Renal pelvis (tissue), 3 donors: ENCODE data around the gene INO80E. TPM values are rescaled to one million over a fixed set of nuclear protein-coding genes. Genes with fewer than 3 reads are reported as not detected.

Experiments
- polyA plus RNA-seq, 3 donors: library from polyadenylated mRNA; unstranded; fragments of 120-200 nt; gene quantifications; one replicate each; pipeline ENCODE4 v1.2.1, GENCODE V29; 2013; ENCODE audit not compliant: insufficient read length in 3 of 3

The INO80E gene
- polyA plus RNA-seq, 3 donors = 52.3 to 64.9 (median 56.6) TPM

Other genes with a start within 250 kb of the INO80E start
- gene ZG16, start 218.0 kb upstream of the INO80E start, polyA plus RNA-seq = under 1 TPM in 2 of 3 donors, not detected in 1; 0.03 to 0.05 TPM
- 10 to 100 TPM; 68.2 to 81.8 (median 77.3) TPM for gene KIF22, start 205.5 kb upstream of the INO80E start, polyA plus RNA-seq
- gene MAZ, start 189.7 kb upstream of the INO80E start, polyA plus RNA-seq = 100 to 1,000 TPM; 330 to 392 (median 348) TPM
- gene PRRT2, start 184.0 kb upstream of the INO80E start, polyA plus RNA-seq = 10 to 100 TPM; 15.4 to 22.5 (median 21.6) TPM
- gene PAGR1, start 180.1 kb upstream of the INO80E start, polyA plus RNA-seq = 10 to 100 TPM; 40.2 to 44.1 (median 43.6) TPM
- 10 to 100 TPM; 16.1 to 24.7 (median 24.2) TPM for gene MVP, start 175.8 kb upstream of the INO80E start, polyA plus RNA-seq
- 100 to 1,000 TPM; 111 to 120 (median 117) TPM for gene CDIPT, start 133.0 kb upstream of the INO80E start, polyA plus RNA-seq
- gene SEZ6L2, start 96.7 kb upstream of the INO80E start, polyA plus RNA-seq = 10 to 100 TPM; 10.1 to 13.6 (median 11.7) TPM
- 1 to 10 TPM in 2 of 3 donors, under 1 TPM in 1; 0.95 to 1.4 (median 1.0) TPM for gene ASPHD1, start 95.8 kb upstream of the INO80E start, polyA plus RNA-seq
- gene KCTD13, start 70.0 kb upstream of the INO80E start, polyA plus RNA-seq = 10 to 100 TPM; 14.8 to 30.9 (median 29.4) TPM
- 100 to 1,000 TPM; 106 to 123 (median 113) TPM for gene TMEM219, start 34.2 kb upstream of the INO80E start, polyA plus RNA-seq
- 10 to 100 TPM; 51.0 to 56.5 (median 53.1) TPM for gene TAOK2, start 22.4 kb upstream of the INO80E start, polyA plus RNA-seq
- 10 to 100 TPM; 19.9 to 22.2 (median 20.7) TPM for gene HIRIP3, start 624 bp upstream of the INO80E start, polyA plus RNA-seq
- gene DOC2A, start 14.8 kb downstream of the INO80E start, polyA plus RNA-seq = 1 to 10 TPM; 2.9 to 4.9 (median 4.6) TPM
- not detected for gene C16orf92, start 27.0 kb downstream of the INO80E start, polyA plus RNA-seq
- 1 to 10 TPM; 1.2 to 1.7 (median 1.2) TPM for gene TLCD3B, start 35.0 kb downstream of the INO80E start, polyA plus RNA-seq
- gene ALDOA, start 69.5 kb downstream of the INO80E start, polyA plus RNA-seq = 100 to 1,000 TPM; 525 to 600 (median 593) TPM
- gene PPP4C, start 79.8 kb downstream of the INO80E start, polyA plus RNA-seq = 100 to 1,000 TPM in 2 of 3 donors, 10 to 100 TPM in 1; 99.4 to 116 (median 109) TPM
- 1 to 10 TPM; 1.5 to 1.9 (median 1.7) TPM for gene TBX6, start 95.7 kb downstream of the INO80E start, polyA plus RNA-seq
- 10 to 100 TPM; 58.6 to 70.9 (median 60.8) TPM for gene YPEL3, start 100.0 kb downstream of the INO80E start, polyA plus RNA-seq
- 10 to 100 TPM; 11.3 to 13.6 (median 13.0) TPM for gene GDPD3, start 117.3 kb downstream of the INO80E start, polyA plus RNA-seq
- 10 to 100 TPM; 84.3 to 88.5 (median 85.4) TPM for gene MAPK3, start 127.0 kb downstream of the INO80E start, polyA plus RNA-seq
- 10 to 100 TPM in 1 of 3 donors, 1 to 10 TPM in 2; 9.2 to 15.1 (median 9.8) TPM for gene CORO1A, start 187.4 kb downstream of the INO80E start, polyA plus RNA-seq
- gene BOLA2B, start 197.4 kb downstream of the INO80E start, polyA plus RNA-seq = 10 to 100 TPM; 32.5 to 43.1 (median 37.9) TPM
- gene SLX1A, start 197.6 kb downstream of the INO80E start, polyA plus RNA-seq = 10 to 100 TPM; 24.9 to 39.9 (median 35.5) TPM
- gene SULT1A3, start 203.0 kb downstream of the INO80E start, polyA plus RNA-seq = 10 to 100 TPM; 10.6 to 25.3 (median 16.6) TPM